NCI-H82 treated with DMSO at 0.1 percent for 48 hours (cell line): Measurements from ENCODE around the gene ZNF775.
"Not testable (repeated sequence)": the region's sequence is repeated elsewhere in the genome, so short reads cannot be mapped to it uniquely, and the experiment has no call there.

Experiments used
- DNase-seq: peaks from one replicate; lab custom pipeline; 2025; ENCODE audit not compliant: unreplicated experiment; lab: John Stamatoyannopoulos, UW

Gene ZNF775

GRCh38 chr7:150381096-150381495 lies 2.0 kb downstream of the ZNF775 start:
- no peak for DNase-seq

GRCh38 chr7:150381785-150382122 lies 2.6 kb downstream of the ZNF775 start:
- DNase-seq = no peak

- no peak for DNase-seq
Observed at GRCh38 chr7:150382123-150382843, 3.2 kb downstream of the ZNF775 start.

- DNase-seq = no peak
Observed at GRCh38 chr7:150382844-150383225, 3.7 kb downstream of the ZNF775 start.

- peak; percentile 94 for DNase-seq
Observed at GRCh38 chr7:150383710-150384397, 4.7 kb downstream of the ZNF775 start.

- no peak for DNase-seq
Observed at GRCh38 chr7:150384406-150385301, 5.5 kb downstream of the ZNF775 start.

GRCh38 chr7:150385302-150385723 lies 6.2 kb downstream of the ZNF775 start:
- no peak for DNase-seq

GRCh38 chr7:150385884-150386283 lies 6.8 kb downstream of the ZNF775 start:
- DNase-seq = not testable (repeated sequence)

GRCh38 chr7:150388306-150388705 lies 9.2 kb downstream of the ZNF775 start:
- no peak for DNase-seq

- DNase-seq = peak; percentile 88
Observed at GRCh38 chr7:150388709-150389531, 9.8 kb downstream of the ZNF775 start.

- DNase-seq = no peak
Observed at GRCh38 chr7:150389532-150389816, 10.3 kb downstream of the ZNF775 start.

- no peak for DNase-seq
Observed at GRCh38 chr7:150390205-150390604, 11.1 kb downstream of the ZNF775 start.

GRCh38 chr7:150393325-150393724 lies 14.2 kb downstream of the ZNF775 start:
- no peak for DNase-seq

- no peak for DNase-seq
Observed at GRCh38 chr7:150396426-150396825, 17.3 kb downstream of the ZNF775 start.

- DNase-seq = no peak
Observed at GRCh38 chr7:150396851-150397260, 17.7 kb downstream of the ZNF775 start.

GRCh38 chr7:150397346-150398107 lies 18.4 kb downstream of the ZNF775 start:
- no peak for DNase-seq

GRCh38 chr7:150398108-150398964 lies 19.2 kb downstream of the ZNF775 start:
- no peak for DNase-seq

GRCh38 chr7:150398965-150399320 lies 19.8 kb downstream of the ZNF775 start:
- no peak for DNase-seq

- no peak for DNase-seq
Observed at GRCh38 chr7:150399421-150400007, 20.4 kb downstream of the ZNF775 start.
